Measurements from ENCODE around the gene FERD3L. TPM values are rescaled to one million over a fixed set of nuclear protein-coding genes. Genes with fewer than 3 reads are reported as not detected.

The FERD3L gene
- total RNA-seq, 1 experiment from 2014 or later, result not detected

DNA sequence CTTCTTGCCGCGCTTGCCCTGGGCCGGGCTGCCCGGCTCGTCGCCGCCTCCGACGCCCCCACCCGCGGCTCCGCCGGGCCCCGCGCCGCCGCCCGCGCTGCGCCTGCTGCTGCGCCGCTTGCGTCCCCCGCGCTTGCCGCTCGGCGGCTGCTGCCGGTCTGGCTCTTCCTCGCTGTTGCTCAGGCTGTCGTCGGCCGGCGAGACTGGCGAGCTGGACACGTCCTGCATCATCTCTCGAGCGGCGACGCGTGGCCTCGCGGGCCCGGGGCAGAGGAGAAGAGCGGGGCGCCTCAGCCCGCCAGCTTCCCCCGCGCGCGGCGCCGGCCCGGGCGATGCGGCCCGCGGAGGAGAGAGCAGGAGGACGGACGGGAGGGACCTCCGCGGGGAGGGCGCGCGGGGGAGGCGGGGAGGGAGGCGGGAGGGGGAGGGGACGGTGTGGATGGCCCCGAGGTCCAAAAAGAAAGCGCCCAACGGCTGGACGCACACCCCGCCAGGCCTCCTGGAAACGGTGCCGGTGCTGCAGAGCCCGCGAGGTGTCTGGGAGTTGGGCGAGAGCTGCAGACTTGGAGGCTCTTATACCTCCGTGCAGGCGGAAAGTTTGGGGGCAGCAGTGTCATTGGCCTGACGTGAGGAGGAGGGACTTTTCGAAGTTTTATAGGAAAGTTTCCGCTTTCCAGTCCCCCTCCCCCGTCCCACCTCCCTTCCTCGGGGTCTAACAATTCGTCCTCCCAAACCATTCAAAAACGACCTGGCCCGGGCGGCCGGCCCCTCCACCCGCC lies 27.9 kb downstream of the FERD3L start, which contains the start of gene TWIST1:
Gene TWIST1, minus strand, starts transcription at position 546 of the 779 bp plus-strand sequence. Its CDS starts 315 bp downstream, at position 231.
- Histone ChIP-seq H3K14ac (ENCODE audit: insufficient read depth, low read length) (no peak within 1 kb of the TSS; the same call in 1 of the 2 replicates), H3T11ph (ENCODE audit: low read length) (no peak within 1 kb of the TSS), H4K91ac (ENCODE audit: insufficient read length, low read depth, low read length) (no peak within 1 kb of the TSS), H4K5ac (ENCODE audit: insufficient read length, low read depth, low read length) (no peak within 1 kb of the TSS), H2BK15ac (ENCODE audit: low read depth, low read length) (no peak within 1 kb of the TSS), H3K27me3 (ENCODE audit: insufficient read depth, low read length) (peaks cover 70% of the 10 kb centered on the region), H2AK5ac (ENCODE audit: insufficient read length, low read length) (no peak within 1 kb of the TSS), H3K27ac (ENCODE audit: insufficient read length, low read depth, low read length) (no peak within 1 kb of the TSS), H3K9me3 (ENCODE audit: control insufficient read depth, low read depth, low read length) (no peaks in the 10 kb centered on the region), H3K56ac (ENCODE audit: insufficient read length, low read depth, low read length) (no peak within 1 kb of the TSS), H2AFZ (ENCODE audit: low read length) (no peak within 1 kb of the TSS), H3K18ac (ENCODE audit: insufficient read length, low read depth, low read length) (no peak within 1 kb of the TSS), H4K8ac (replicated peaks; ENCODE audit: insufficient read length, low read depth, low read length) (no peak within 1 kb of the TSS), H2BK12ac (ENCODE audit: insufficient read length, low read depth, low read length) (no peak within 1 kb of the TSS), H4K20me1 (ENCODE audit: control insufficient read depth, insufficient read depth, insufficient read length) (no peaks in the 10 kb centered on the region), H2BK120ac (ENCODE audit: low read depth, low read length, poor library complexity, severe bottlenecking) (no peak within 1 kb of the TSS), H3K4ac (ENCODE audit: low read depth, low read length) (no peak within 1 kb of the TSS), H3K9ac (ENCODE audit: extremely low read depth, insufficient read length, low read length) (no peak within 1 kb of the TSS), H3K79me2 (ENCODE audit: insufficient read depth, low read length) (no peaks in the 10 kb centered on the region), H3K23ac (ENCODE audit: insufficient read length, low read depth, low read length) (no peak within 1 kb of the TSS), H2BK20ac (ENCODE audit: low read depth, low read length, poor library complexity, severe bottlenecking) (no peak within 1 kb of the TSS), H3K79me1 (ENCODE audit: insufficient read depth, low read depth, low read length, poor library complexity, severe bottlenecking) (no peaks in the 10 kb centered on the region), H3K4me2 (ENCODE audit: insufficient read depth, insufficient read length, low read length) (peak within 1 kb of the TSS; percentile 57), H2BK5ac (ENCODE audit: insufficient read length, low read length) (no peak within 1 kb of the TSS), H3K23me2 (ENCODE audit: insufficient read length, low read depth, low read length, poor library complexity, severe bottlenecking) (peaks cover 25% of the 10 kb centered on the region), H3K4me1 (ENCODE audit: insufficient read depth, low read length) (0 out of 2 replicates have a peak, but pooled peaks cover 2% of the 10 kb centered on the region)
- Mint-ChIP-seq H3K36me3 (ENCODE audit: insufficient read depth in 1 of 3, low read depth in 3 of 3) (no peaks in the 10 kb centered on the region), H3K4me1 (peaks cover 16 to 35% of the 10 kb centered on the region in 2 experiments), H3K9me3 (no peaks in the 10 kb centered on the region; a peak in 1 of 5 replicates), H3K4me3 (peak within 1 kb of the TSS; percentile 58 to 83), H3K27ac (no peak within 1 kb of the TSS), H3K27me3 (ENCODE audit: low read depth) (peaks cover 92% of the 10 kb centered on the region)
- peak; percentile 88 for DNase-seq
- TF ChIP-seq, protein P1, sequence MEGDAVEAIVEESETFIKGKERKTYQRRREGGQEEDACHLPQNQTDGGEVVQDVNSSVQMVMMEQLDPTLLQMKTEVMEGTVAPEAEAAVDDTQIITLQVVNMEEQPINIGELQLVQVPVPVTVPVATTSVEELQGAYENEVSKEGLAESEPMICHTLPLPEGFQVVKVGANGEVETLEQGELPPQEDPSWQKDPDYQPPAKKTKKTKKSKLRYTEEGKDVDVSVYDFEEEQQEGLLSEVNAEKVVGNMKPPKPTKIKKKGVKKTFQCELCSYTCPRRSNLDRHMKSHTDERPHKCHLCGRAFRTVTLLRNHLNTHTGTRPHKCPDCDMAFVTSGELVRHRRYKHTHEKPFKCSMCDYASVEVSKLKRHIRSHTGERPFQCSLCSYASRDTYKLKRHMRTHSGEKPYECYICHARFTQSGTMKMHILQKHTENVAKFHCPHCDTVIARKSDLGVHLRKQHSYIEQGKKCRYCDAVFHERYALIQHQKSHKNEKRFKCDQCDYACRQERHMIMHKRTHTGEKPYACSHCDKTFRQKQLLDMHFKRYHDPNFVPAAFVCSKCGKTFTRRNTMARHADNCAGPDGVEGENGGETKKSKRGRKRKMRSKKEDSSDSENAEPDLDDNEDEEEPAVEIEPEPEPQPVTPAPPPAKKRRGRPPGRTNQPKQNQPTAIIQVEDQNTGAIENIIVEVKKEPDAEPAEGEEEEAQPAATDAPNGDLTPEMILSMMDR (conservative IDR thresholded peaks at IDR 0.05), result no peak
- WGBS (ENCODE audit: extremely low coverage, insufficient read length, low lambda C conversion rate), result no CpG with 5 or more reads among the region's 91 CpGs

Measured in H9 (cell line).